ENCODE data around the gene CARTPT. TPM values are rescaled to one million over a fixed set of nuclear protein-coding genes. Genes with fewer than 3 reads are reported as not detected.

Gene CARTPT
- total RNA-seq, 4 donors from 2014 or later = not detected

DNA sequence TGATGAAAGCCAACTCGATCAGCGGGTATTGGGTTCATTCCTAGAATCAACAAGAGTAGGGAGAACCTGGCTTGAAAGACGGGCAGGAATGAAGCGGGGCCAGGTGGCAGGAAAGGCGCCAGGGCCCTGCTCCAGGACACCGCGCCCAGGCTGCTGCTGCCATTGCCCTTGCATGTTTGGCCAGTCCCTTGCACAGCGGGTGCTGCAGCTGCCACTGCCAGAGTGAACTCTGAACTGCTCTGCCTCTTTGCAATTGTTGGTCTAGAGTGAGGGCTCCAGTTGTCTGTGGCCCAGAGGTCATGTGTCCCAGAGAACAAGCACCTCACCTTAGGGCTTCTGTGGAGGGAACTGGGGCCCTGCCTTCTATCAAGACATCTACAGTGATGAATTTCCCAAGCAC is 24.0 kb upstream of the CARTPT start:
- TF ChIP-seq, protein P1, sequence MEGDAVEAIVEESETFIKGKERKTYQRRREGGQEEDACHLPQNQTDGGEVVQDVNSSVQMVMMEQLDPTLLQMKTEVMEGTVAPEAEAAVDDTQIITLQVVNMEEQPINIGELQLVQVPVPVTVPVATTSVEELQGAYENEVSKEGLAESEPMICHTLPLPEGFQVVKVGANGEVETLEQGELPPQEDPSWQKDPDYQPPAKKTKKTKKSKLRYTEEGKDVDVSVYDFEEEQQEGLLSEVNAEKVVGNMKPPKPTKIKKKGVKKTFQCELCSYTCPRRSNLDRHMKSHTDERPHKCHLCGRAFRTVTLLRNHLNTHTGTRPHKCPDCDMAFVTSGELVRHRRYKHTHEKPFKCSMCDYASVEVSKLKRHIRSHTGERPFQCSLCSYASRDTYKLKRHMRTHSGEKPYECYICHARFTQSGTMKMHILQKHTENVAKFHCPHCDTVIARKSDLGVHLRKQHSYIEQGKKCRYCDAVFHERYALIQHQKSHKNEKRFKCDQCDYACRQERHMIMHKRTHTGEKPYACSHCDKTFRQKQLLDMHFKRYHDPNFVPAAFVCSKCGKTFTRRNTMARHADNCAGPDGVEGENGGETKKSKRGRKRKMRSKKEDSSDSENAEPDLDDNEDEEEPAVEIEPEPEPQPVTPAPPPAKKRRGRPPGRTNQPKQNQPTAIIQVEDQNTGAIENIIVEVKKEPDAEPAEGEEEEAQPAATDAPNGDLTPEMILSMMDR (IDR thresholded peaks at IDR 0.05; ENCODE audit: low read depth) = no peak

DNA sequence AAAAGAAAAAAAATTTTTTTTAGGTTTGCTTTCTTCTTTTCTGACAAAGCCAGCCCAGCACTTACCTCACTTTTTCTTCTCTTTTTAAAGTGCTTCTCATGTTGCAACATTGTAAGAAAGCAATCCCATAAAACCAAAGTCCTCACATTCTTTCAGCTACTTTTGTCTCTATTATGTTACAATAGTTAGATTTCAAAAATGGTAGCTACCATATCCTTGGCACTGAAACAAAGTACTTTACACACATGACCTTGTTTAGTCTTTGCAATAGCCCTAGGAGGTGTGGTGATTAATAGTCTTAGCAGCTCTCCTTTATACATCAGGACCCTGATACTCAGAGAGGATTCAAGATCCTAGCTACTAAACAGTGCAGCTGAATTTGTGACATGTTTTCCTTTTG is 23.5 kb upstream of the CARTPT start:
- TF ChIP-seq, protein P1 (IDR thresholded peaks at IDR 0.05; ENCODE audit: low read depth) = no peak

DNA sequence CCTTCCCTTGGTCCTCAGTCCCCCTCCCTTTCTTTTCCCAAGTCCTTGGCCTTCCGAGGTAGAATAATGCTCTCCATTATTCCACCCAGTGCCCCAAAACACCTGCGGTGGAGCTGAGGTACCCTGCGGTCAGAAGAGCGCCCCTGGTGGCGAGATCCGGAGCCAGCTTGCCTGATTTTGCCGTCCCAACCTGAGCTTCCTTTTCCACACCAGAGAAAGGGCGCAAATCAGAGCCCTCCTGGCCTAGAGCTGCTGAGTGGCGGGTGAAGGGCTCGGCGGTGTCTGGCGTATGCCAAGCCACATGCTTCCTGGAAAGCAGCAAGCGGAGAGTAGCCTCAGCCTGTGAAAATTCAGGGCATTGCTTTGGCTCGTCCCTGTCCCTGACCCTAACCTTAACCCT is 21.1 kb upstream of the CARTPT start:
- TF ChIP-seq, protein P1 (IDR thresholded peaks at IDR 0.05; ENCODE audit: low read depth) = no peak

DNA sequence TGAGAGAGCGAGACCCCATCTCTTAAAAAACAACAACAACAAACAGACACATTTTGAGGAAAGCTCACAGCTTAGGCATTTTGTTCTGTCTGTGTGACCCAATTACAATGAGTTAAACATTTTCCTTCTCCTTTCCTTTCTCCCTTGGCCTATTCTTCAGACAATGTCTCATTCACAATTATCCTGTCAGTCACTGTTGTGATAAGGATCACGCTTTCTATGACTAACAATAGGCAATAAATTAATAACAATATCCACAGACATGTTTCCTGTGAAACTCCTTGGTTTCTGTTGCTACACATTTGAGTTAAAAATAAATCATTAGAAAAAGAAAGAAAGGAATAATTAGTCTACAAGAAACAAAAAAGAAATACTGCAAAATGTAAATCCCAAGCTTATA is 19.8 kb upstream of the CARTPT start:
- TF ChIP-seq, protein P1 (IDR thresholded peaks at IDR 0.05; ENCODE audit: low read depth) = no peak

DNA sequence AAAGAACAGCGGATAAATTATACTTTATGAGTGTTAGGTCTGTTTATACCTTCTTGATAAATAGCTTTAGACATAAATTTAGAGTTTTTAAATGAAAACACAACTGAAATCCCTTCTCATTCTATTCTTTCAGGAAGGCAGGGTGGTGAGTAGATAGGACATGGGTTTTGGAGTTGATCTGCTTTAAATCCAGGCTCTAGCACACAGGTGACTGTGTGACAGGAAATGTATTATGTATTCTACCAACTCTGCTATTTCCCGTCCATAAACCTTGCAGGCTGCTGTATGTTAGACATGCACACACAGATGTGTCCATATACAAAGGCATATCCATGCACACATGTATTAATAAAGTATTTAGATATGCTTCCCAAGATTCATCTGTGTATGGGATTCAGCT is 19.3 kb upstream of the CARTPT start:
- TF ChIP-seq, protein P1 (IDR thresholded peaks at IDR 0.05; ENCODE audit: low read depth) = no peak

DNA sequence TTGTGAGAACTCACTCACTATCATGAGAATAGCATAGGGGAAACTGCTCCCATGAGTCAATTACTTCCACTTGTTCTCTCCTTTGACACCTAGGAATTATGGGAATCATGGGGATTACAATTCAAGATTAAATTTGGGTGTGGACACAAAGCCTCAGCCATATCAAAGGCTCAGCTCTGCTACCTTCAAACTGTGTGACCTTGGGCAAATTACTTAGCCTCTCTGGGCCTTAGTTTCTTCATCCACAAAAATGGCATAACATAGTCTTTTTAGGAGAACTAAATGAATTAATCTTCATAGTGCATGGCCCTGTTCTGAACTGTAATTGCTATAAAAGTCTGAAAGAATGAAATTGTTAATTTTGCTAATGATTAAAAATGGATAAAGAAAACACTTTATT is 18.3 kb upstream of the CARTPT start:
- TF ChIP-seq, protein P1 (IDR thresholded peaks at IDR 0.05; ENCODE audit: low read depth) = no peak

DNA sequence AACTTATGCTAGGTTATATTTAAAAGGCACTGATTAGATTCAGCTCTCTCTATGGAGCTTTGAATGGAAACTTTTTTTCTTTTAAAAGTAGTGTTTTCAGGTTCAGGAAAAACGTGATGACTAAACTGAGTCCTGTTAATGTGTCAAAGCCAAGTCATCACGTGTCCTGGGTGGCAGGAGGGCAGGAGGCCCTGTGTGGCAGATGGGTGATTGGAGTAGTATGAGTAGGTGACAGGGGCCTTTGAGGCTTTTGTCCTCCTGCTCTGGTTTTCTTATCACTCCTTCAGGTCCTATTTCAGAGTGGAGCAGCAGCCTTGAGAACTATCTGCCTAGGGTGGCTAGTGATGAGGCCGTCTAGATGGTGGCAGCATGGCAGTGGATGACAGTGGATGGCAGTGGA is 17.7 kb upstream of the CARTPT start:
- TF ChIP-seq, protein P1 (IDR thresholded peaks at IDR 0.05; ENCODE audit: low read depth) = no peak
